Mesodermal cell (in vitro differentiated cells): ENCODE results near the gene ALDOA.
"Not testable (repeated sequence)": the region's sequence is repeated elsewhere in the genome, so short reads cannot be mapped to it uniquely, and the experiment has no call there.

Experiments
- H3K27ac ChIP-seq: 2 replicates; pipeline ENCODE4 v1.7.0; 2013; ENCODE audit warnings: mild to moderate bottlenecking, low read depth, low read length, moderate library complexity; ENCODE audit not compliant: severe bottlenecking
- H3K36me3 ChIP-seq: 2 replicates; pipeline ENCODE4 v1.7.1; 2013; ENCODE audit warnings: mild to moderate bottlenecking, low read length, moderate library complexity; ENCODE audit not compliant: control insufficient read depth, insufficient read depth
- H3K4me1 ChIP-seq: one replicate; pipeline ENCODE4 v1.7.1; 2013; ENCODE audit warnings: mild to moderate bottlenecking, low read length; ENCODE audit not compliant: insufficient read depth, control insufficient read depth, poor library complexity, severe bottlenecking
- H3K4me3 ChIP-seq: 2 replicates; pipeline ENCODE4 v1.7.0; 2013; ENCODE audit warnings: low read length, control low read depth, mild to moderate bottlenecking; ENCODE audit not compliant: insufficient read depth, poor library complexity, severe bottlenecking; ENCODE audit errors: extremely low read depth
- H3K9me3 ChIP-seq: 2 replicates; pipeline ENCODE4 v1.7.1; 2013; ENCODE audit warnings: mild to moderate bottlenecking, low read length, moderate library complexity; ENCODE audit not compliant: control insufficient read depth
- WGBS, 2 experiments: methylation state at CpG; one replicate each; pipeline ENCODE4 v1.1.5; 2013; ENCODE audit warnings: missing lambda C conversion rate in 2 of 2; ENCODE audit not compliant: insufficient coverage in 2 of 2; 5-methylcytosine and 5-hydroxymethylcytosine counted together

ALDOA gene

GRCh38 chr16:30026449-30026848 lies 39.1 kb upstream of the ALDOA start:
- Histone ChIP-seq H3K27ac (no peak overlapping the region), H3K9me3 (no peaks in the 10 kb centered on the region), H3K4me3 (no peak overlapping the region), H3K36me3 (no peaks in the 10 kb centered on the region), H3K4me1 (peaks cover 8% of the 10 kb centered on the region)
- WGBS, 2 experiments, result 92 to 94% methylated on average over 18 of the region's 18 CpGs

DNA sequence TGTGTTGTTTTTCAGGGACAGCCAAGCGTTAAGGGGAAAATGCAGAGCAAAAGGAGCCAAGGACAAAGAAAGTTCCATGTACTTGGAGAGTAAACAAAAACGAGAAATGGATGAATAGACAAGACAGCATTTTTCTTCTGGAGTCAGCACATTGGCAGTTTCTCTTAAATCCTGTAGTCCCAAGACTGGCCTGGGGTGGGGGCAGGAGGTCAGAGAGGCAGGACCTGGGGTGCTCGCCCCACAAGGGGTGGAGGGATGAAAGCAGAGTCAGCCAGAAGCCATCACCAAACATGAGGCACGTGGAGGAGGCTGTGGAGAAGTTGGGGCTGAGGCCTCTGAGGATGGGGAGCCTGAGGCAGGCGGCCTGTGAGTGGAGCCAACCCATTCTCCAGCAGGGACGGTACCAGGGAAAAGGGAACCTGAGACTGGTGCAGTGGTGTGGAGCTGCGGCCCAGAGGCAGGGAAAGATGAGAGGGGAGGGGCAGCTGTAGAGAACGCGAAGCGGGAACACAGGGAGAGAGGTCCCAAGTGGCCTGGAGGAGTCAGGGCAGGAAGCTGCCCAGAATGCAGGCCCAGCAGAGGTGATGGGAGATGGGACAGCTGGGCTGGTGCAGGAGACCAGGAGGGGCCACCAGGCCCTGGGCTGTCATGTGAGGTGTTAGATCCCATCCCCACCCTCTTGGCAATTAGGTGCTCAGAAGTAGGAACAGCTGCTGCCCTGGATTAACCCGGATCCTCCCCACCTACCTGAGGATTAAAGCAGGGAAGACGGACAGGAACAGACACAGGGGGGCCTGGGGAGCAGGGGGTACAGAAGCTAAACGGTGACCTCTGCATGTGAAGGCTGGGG lies 37.7 kb upstream of the ALDOA start:
- 72 to 79% methylated on average over 10 to 12 of the region's 13 CpGs for WGBS, 2 experiments
- Histone ChIP-seq H3K4me3 (no peak overlapping the region), H3K4me1 (peaks cover 15% of the 10 kb centered on the region), H3K27ac (no peak overlapping the region), H3K9me3 (no peaks in the 10 kb centered on the region), H3K36me3 (no peaks in the 10 kb centered on the region)

GRCh38 chr16:30028438-30029076 lies 37.0 kb upstream of the ALDOA start:
- no peaks in the 10 kb centered on the region for H3K9me3 ChIP-seq
- 29 to 33% methylated on average over 14 to 15 of the region's 18 CpGs for WGBS, 2 experiments

DNA sequence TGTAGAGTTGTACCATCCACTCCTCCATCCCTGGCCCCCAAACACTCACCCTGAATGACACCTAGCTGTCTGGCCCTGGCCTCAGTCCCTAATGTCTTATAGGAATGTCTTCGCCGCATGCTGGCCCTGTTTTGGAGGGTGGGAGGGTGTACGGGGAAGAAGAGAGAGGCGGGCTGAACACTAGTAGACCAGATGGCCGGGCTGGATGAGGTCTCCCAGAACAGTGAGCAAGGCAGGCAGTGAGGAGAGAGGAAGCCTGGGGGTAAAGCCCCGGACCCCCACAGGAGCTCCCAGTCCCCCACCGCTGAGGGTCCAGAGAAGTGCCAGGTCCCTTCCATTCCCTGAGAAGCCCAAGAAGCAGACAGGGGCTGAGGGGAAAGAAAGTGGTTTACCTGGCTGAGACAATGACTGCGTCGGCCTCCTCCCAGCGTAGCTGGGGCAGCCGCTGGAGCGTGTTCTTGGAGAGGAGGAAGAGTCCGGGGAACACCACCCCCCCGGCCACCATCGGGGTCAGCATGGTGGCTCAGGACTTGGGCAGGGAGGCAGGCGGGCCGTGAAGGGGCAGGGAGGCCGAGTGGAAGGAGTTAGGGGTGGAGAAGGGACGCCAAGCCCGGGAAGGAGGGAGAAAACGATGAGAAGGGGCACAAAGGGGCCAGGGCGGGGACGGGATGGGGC lies 35.4 kb upstream of the ALDOA start:
- H3K27ac ChIP-seq, result no peak overlapping the region
- WGBS, 2 experiments, result 12 to 23% methylated on average over 13 to 21 of the region's 23 CpGs
- no peaks in the 10 kb centered on the region for H3K9me3 ChIP-seq
- no peaks in the 10 kb centered on the region for H3K36me3 ChIP-seq
- no peak overlapping the region for H3K4me3 ChIP-seq
- H3K4me1 ChIP-seq, result peaks cover 15% of the 10 kb centered on the region

More at GRCh38 chr16:30028438-30029076, 37.0 kb upstream of the ALDOA start:
- no peak overlapping the region for H3K4me3 ChIP-seq
- no peaks in the 10 kb centered on the region for H3K36me3 ChIP-seq
- no peak overlapping the region for H3K27ac ChIP-seq
- peaks cover 15% of the 10 kb centered on the region for H3K4me1 ChIP-seq

DNA sequence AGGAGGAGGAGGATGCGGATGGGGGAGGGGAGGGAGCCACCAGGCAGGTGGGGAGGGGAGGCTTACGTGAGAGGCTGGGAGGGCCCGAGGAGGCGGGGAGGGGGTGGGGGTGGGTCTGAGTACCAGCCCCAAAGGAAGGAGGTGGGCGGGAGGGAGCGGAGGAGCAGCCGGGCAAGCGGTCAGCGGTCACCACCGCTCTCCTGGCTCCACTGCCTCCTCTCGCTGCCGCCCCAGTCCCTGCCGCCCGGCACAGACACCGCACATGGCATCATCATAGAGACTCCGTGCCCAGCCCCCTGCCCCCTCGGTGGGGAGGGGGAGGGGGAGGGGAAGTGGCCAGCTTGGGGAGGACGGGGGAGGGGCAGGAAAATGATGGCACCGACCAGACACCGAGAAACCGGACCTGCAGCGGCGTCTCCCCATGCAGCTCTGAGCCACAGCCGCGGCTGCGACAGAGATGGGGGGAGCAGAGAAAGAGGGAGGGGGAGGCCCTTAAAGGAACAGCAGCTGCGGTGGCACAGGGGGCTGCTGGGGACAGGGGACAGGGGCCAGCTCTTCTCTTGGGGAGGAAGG lies 34.6 kb upstream of the ALDOA start, which contains the start of gene TLCD3B:
Gene TLCD3B (minus strand): TSS at position 431 of the 573 bp plus-strand sequence. CDS start 744 bp downstream, outside the sequence.
- Histone ChIP-seq H3K4me1 (peaks cover 15% of the 10 kb centered on the region), H3K4me3 (peak within 1 kb of the TSS; percentile 21), H3K36me3 (no peaks in the 10 kb centered on the region), H3K9me3 (no peaks in the 10 kb centered on the region), H3K27ac (no peak within 1 kb of the TSS)
- WGBS, 2 experiments, result 1 to 2% methylated on average over 15 to 16 of the region's 27 CpGs

DNA sequence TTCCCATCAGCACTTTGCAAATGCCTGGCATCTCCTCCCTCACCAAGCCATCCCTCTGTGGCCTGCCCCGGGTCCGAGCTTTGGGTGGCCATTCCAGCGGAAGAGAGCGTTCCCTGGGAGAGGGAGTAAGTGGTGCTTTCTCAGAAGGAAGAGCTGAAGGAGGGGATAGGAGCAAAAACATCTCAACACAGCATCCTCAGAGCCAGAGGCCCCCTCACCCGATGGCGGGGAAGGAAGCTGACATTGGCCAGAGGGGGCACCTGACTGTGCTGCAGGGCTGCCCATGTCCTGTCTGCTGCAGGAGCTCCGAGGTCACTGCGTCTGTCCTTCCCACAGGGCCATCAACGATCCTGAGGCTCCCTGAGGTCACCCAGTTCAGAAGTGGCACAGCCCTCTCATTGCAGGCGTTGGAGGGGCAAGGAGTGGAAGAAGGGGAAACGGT lies 34.1 kb upstream of the ALDOA start:
- Histone ChIP-seq H3K27ac (no peak overlapping the region), H3K36me3 (no peaks in the 10 kb centered on the region), H3K9me3 (no peaks in the 10 kb centered on the region), H3K4me3 (peak overlapping the region; percentile 21), H3K4me1 (peaks cover 15% of the 10 kb centered on the region)
- 29 to 34% methylated on average over 5 to 7 of the region's 11 CpGs for WGBS, 2 experiments

DNA sequence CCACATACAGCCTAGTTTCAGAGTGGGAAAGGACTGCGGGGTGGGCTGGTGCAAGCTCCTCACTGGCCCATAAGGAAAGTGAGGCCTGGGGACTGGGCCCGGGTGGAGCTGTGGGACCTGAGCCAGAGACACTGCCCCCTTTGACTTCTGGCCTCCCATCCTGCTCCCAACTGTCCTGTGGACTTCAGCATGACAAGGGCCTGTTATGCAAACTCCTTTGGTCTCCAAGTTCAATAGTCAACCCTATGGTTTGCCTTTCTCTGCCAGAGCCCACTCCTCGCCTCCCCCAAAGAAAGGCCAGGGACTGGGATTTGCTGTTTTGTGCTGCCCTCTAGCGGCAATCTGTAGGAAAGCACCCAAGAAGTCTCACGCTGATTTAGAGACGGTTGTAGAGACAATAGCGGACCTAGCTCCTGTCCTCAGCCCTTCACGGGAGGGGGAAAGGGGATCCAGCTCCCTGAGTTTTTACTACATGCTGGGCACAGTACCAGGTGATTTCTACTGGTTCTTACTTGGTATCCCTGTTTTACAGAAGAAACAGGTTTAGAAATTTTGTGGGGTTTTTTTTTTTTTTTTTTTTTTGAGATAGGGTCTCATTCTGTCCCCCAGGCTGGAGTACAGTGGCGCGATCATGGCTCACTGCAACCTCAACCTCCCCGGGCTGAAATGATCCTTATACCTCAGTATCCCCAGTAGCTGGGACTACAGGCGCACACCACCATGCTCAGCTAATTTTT lies 33.3 kb upstream of the ALDOA start:
- Histone ChIP-seq H3K4me1 (peaks cover 15% of the 10 kb centered on the region), H3K9me3 (no peaks in the 10 kb centered on the region), H3K27ac (no peak overlapping the region), H3K36me3 (no peaks in the 10 kb centered on the region), H3K4me3 (no peak overlapping the region)
- 14 to 25% methylated on average over 7 to 8 of the region's 12 CpGs for WGBS, 2 experiments

DNA sequence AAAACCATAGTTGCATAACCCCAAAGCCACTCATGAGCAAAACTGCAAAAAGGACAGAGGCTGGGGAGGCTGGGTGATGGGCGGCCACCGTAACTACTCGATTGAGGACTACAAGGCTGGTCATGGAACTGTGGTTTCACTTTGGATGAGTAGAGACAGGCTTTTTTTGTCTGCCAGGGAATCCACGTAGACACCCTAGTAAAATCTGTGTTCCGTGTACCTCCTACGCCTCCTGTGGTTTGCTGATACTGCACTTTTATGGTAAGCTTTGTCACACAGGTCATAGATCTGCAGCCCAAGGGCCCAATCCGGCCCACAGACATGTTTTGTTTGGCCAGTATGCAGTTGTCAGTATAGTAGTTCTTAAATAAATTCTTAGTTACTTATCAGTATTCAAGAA lies 32.3 kb upstream of the ALDOA start:
- Histone ChIP-seq H3K4me3 (no peak overlapping the region), H3K27ac (no peak overlapping the region), H3K36me3 (no peaks in the 10 kb centered on the region), H3K4me1 (peaks cover 15% of the 10 kb centered on the region), H3K9me3 (no peaks in the 10 kb centered on the region)
- 83 to 88% methylated on average over 5 to 6 of the region's 7 CpGs for WGBS, 2 experiments

DNA sequence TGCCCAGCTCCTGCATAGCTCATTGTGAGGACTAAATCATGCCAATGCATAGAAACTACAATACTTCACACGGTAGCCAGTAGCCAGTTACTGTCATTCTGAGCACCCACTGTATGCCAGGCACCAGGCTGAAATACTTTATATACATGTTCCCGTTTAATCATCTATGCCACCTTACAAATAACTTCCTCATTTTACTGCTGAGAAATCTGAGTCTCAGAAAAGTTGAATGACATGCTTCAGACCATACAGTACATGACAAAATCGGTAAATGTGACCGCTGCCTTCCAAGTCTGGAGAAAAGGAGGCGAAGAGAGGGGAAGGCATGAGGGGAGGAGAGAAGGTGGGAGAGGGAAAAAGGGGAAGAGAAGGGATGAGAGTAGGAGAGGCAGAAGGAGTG lies 25.3 kb upstream of the ALDOA start:
- Histone ChIP-seq H3K27ac (no peak overlapping the region), H3K9me3 (no peaks in the 10 kb centered on the region), H3K4me3 (no peak overlapping the region), H3K36me3 (no peaks in the 10 kb centered on the region), H3K4me1 (no peaks in the 10 kb centered on the region)
- 87% methylated on average over 5 of the region's 5 CpGs for WGBS, 2 experiments

- 67 to 82% methylated on average over 1 to 4 of the region's 5 CpGs for WGBS, 2 experiments
Measured at GRCh38 chr16:30040690-30041089, 24.9 kb upstream of the ALDOA start.

More at GRCh38 chr16:30040690-30041089, 24.9 kb upstream of the ALDOA start:
- not testable (repeated sequence) for H3K4me3 ChIP-seq, H3K36me3 ChIP-seq, H3K4me1 ChIP-seq, H3K27ac ChIP-seq, H3K9me3 ChIP-seq
